T-helper 2 cell treated with Interferon-gamma antibody and Interleukin-4, amounts not matched to agents 100 ng/mL and 5 ng/mL, for 36 hours (primary cell): Measurements from ENCODE around the gene MRO. TPM values are rescaled to one million over a fixed set of nuclear protein-coding genes. Genes with fewer than 3 reads are reported as not detected.
"Not testable (repeated sequence)": the region's sequence is repeated elsewhere in the genome, so short reads cannot be mapped to it uniquely, and the experiment has no call there.

ENCODE experiments used
- intact Hi-C: fragments of 100-400 bp; cut with micrococcal nuclease; formaldehyde crosslinking; loops from one replicate; pipeline ENCODE4 v1.15.1; 2023
- total RNA-seq: library from RNA; stranded (reverse); gene quantifications from 2 replicates; pipeline ENCODE4 v1.2.3, GENCODE V29; 2022

MRO gene
- total RNA-seq: not detected in 2 replicates

GRCh38 chr18:50819728-50820378 lies at the start of gene MRO:
MRO (minus strand) TSS chr18:50820016; CDS start chr18:50809400, 10,616 bp downstream.
- intact Hi-C loops: loop anchor here (1.0 to 10.0 kb wide), 3 partner anchors 58 to 231 kb away; partner anchors contain the start of gene ELAC1

DNA sequence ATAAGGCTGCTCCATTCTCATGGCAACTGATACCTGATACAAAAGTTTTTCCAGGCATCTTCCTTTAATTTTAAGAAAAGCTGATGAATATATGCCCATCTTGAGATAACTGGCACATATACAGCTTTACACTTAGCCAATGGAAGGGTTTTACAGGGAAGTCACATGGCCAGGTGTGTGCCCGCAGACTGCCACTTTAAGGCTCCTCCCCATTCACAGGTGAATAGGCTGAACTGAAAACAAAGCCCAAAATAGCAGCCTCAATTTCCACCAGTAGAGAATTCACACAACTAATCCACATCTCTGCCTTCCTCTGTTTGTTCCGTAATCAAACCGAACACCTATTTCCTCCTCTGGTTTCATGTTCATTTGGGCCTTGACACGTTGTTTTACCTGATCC lies 49.3 kb upstream of the MRO start:
- intact Hi-C loops: no loop called here

DNA sequence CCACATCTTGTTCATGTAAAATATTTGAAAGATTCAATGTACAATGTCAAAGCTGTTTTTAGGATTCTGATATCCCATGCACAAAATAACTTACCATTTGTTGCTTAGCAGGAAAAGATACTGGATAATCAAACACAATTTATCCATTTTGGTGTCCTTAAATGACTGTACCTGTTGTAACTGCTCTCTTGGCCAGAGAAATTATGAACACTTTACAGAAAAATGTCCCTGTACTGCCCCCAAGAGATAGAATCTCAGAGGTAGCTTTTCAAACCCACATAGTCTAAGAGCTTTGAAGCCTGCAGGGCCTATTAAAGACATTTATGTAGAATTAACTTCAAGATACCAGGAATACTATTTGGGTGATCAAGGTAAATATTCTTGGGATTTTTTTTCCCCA lies 46.9 kb upstream of the MRO start:
- intact Hi-C loops: no loop called here

DNA sequence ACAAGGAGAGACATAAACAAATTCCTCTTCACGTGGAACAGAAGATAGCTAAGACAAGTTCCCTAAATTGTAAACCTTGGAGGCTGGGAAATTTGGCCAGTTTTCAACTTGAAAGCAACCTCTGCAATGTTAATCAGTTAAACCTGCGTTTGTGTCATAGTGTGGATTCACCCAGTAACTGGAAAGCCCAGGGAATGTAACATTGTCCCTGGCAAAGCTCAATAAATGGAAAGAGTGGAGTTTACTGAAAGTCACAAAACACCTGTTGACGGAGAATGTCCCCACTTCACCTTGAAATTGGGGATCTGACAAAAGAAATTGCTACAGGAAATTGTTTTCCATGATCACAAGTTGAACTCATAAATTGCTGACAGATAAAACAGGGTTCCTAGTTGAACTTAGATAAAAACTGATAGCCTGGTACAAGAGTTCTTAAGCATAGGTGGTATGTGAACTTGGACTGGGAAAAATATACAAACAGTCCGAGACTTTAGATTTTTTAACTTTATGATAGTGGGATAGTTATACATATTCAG lies 44.1 kb upstream of the MRO start:
- intact Hi-C loops: no loop called here

GRCh38 chr18:50862401-50862800 lies 42.6 kb upstream of the MRO start:
- intact Hi-C loops: no loop called here

- intact Hi-C loops: no loop called here
Observed at GRCh38 chr18:50861617-50862016, 41.8 kb upstream of the MRO start.

- intact Hi-C loops: no loop called here
Observed at GRCh38 chr18:50859793-50860555, 40.2 kb upstream of the MRO start.

DNA sequence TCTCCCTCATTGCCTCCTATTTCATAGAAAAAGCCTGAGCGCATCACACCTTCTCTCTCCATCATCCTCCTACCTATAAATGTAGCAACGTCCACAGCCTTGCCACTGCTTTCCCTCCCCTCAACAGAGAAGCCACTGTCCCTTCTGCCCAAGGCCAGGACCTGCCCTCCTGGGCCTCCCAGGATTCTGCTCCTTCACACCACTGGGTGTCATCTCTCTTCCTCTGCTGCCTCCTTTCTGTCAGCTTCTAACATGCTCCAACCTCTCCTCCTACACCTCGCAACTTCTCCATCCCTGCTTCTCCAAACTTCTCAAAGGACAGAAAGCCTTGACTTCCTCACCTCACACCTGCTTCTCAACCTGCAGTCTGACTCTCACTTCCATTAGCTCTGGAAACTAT lies 37.9 kb upstream of the MRO start:
- intact Hi-C loops: no loop called here

DNA sequence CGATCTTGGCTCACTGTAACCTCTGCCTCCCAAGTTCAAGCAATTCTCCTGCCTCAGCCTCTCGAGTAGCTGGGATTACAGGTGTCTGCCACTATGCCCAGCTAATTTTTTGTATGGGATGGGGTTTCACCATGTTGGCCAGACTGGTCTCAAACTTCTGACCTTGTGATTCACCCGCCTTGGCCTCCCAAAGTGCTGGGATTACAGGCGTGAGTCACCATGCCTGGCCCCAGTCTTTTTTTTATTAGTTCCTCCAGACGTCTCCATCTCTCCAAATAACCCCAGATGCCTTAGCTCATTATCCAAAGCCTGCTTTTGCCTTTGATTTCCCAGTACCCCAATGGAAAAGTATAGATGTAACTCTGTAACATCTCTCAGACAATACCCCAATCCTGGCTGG lies 37.4 kb upstream of the MRO start:
- intact Hi-C loops: not testable (repeated sequence)

GRCh38 chr18:50855976-50856757 lies 36.4 kb upstream of the MRO start:
- intact Hi-C loops: no loop called here

DNA sequence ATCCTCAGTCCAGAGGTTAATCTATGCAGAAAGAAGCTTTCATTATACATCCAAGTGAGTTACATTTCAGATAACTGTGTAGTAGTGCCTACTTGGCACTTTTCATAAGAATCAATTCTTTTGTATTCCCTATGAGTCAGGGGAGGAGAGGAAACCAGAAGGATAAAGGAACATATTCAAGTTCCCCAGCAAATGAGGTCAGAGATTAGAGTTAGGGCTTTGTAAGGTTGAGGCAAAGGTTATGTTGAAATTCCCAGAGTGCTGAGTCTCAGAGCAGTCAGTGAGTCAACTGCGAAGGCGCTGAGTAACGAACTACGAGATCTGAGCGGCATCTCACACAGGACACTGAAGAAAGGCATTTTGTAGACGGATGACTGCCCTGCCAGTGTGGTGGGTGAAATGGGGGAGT lies 34.1 kb upstream of the MRO start:
- intact Hi-C loops: no loop called here

GRCh38 chr18:50850307-50851065 lies 30.7 kb upstream of the MRO start:
- intact Hi-C loops: no loop called here

DNA sequence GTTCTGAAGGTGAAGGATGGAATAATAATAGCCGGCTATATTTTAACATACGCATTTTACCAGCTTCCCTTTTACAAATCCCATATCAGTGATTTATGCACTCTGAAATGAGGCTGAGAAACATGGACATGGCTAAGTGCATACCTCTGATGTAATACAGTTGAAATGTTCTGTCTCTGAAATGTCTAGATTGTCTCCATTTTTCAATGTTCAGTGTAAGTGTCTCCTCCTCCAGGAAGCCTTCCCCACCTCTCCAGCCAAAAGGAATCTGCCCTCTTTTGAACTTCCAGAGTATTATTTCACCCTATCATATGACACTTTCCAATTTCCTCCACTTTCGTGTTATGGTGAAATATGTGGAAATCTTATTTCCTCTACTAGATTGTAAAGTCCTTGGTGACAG lies 29.6 kb upstream of the MRO start:
- intact Hi-C loops: no loop called here

DNA sequence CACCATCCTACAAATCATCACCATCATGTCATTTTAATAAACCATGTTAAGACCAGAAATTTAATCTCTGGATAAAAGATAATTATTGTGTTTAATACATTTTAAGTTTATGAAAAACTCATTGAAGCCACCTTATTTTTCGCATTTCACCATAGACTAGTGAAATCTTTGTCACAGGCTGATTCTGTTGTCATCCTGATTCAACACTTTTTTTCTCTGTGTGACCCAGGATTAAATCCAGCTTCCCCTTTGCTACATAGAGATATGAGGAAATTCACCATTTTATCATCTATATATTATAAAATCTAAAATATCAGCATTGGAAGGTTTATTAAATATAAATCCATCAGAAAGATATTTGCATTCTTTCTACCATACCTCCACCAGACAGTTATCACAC lies 29.2 kb upstream of the MRO start:
- intact Hi-C loops: no loop called here

GRCh38 chr18:50848061-50848551 lies 28.3 kb upstream of the MRO start:
- intact Hi-C loops: no loop called here

DNA sequence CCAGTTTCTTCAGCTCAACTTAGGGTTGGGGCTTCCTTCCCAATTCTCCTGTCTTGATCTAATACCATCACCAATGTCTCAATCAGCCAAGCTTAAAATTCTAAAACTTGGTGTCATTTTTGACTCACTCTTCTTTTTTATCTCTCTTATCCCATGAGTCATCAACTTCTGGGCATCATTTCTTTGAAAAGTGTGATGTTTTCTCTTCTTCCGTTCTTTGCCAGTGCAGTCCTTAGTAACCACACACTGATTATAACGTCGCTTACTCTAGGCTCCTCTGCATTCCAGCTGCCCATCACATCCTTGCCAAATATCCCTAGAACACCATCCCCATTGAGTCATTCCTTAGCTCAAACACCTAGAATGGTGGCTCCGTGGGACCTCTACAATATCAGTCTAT lies 27.4 kb upstream of the MRO start:
- intact Hi-C loops: no loop called here

DNA sequence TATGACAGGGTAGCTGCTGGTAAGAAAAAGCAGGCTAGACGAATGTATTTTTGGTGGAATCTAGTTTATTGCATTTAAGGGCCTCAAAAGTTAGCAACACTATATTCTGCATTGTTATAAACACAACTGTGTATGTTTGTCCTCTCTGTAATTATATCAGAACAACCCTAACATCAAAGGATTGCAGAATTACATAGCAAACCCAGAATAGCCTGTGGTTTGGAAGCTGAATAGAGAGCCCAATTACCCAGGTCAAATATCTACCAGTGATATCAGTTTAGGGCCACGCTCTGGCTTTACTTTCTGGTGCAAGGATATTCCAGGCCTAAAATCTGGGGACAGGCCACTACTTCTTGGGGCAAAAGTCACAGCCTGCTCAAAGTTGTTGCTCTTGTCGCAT lies 25.1 kb upstream of the MRO start:
- intact Hi-C loops: no loop called here

DNA sequence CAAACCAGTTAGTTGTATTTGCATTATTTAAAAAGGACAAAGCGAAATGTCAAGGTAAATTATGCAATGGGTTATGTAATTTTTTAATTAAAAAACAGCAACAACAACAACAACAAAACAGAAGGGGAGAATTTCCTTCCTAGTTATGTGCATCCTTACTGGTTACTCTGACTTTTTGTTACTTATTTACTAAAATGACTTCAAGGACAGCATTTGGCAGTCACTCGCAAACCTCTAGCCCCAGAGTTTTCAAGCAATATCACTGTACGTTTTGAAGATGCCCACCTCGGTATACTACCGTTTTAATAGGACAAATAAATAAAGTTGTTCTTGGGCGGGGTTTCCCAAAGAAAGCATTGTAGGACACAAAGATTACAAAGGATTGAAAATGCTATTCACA lies 24.7 kb upstream of the MRO start:
- intact Hi-C loops: no loop called here

GRCh38 chr18:50842846-50843245 lies 23.0 kb upstream of the MRO start:
- intact Hi-C loops: no loop called here

DNA sequence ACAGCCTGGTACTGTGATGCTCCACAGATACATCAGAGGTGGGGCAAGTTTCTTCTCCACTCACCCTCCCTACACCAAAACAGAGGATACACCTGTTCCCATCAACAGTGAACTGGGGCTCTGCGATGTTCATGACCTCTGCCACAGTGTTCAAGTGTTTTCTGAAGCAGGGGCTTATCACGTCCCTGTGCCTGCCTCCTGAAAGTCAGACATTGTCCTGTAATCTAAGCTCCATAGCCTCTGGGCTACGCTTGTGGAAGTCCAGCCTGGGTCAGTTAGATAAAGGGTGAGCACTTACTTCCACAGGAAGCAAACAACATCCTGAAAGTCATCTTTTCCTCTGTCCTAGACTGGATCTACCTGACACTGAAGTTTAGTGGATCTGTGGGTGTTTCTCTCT lies 20.2 kb upstream of the MRO start:
- intact Hi-C loops: no loop called here

DNA sequence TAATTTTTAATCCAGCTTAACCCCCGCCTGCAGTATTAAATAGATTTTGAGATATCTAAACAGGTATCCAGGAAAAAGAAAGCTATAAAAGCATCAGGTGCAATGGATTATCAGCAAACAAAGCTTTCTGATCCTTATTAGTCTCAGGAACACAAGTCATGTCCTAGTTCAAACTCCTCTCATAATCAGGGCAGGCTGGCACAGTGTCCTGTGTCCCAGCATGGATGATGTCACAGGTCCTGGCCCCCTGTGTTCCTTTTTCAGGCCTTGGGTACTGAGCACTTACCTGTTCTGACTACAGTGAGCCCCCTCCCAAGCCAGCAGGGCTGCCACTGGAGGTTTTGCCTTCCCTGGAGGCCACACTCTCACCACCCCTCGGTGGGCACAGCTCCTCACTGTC lies 19.5 kb upstream of the MRO start:
- intact Hi-C loops: no loop called here
